Esophagus squamous epithelium (tissue), 5 donors: Measurements from ENCODE around the gene TP53. TPM values are rescaled to one million over a fixed set of nuclear protein-coding genes. Genes with fewer than 3 reads are reported as not detected.

Experiments used
- DNase-seq: peaks from one replicate; lab custom pipeline; 2025; lab: John Stamatoyannopoulos, UW
- H3K27ac ChIP-seq, 4 donors: fragments of 200-600 bp; sonication (generic); one replicate each; pipeline ENCODE4 v1.5.1; 2016 to 2019; ENCODE audit warnings: mild to moderate bottlenecking in 1 of 4
- H3K27me3 ChIP-seq, 4 donors: fragments of 200-600 bp; sonication (generic); 1 replicate in 3 of 4; 2 replicates in 1 of 4; pipeline versions ENCODE4 v1.5.1 to v1.6.0; 2017 to 2021; ENCODE audit warnings: antibody characterized with exemption in 1 of 4
- H3K36me3 ChIP-seq, 3 donors: fragments of 200-600 bp; sonication (generic); one replicate each; pipeline ENCODE4 v1.5.1; 2016 to 2019
- H3K4me1 ChIP-seq, 3 donors: fragments of 200-600 bp; sonication (generic); one replicate each; pipeline ENCODE4 v1.5.1; 2017 to 2019
- H3K4me3 ChIP-seq, 4 donors: fragments of 200-600 bp; sonication (generic); 1 replicate in 3 of 4; 2 replicates in 1 of 4; pipeline ENCODE4 v1.5.1; 2016 to 2019; ENCODE audit warnings: mild to moderate bottlenecking in 2 of 4, moderate library complexity in 1 of 4
- H3K9me3 ChIP-seq, 3 donors: fragments of 200-600 bp; sonication (generic); one replicate each; pipeline ENCODE4 v1.5.1; 2016 to 2019
- CTCF ChIP-seq, 6 experiments: fragments of 450-650 bp in 4 of 6; fragments of 200-600 bp in 2 of 6; sonication (generic) in 2 of 6; IDR thresholded peaks; one replicate each; pipeline ENCODE4 v1.5.1; 2016 to 2019; ENCODE audit warnings: antibody characterized with exemption in 6 of 6, mild to moderate bottlenecking in 4 of 6, moderate library complexity in 4 of 6
- POLR2A ChIP-seq, 4 donors: fragments of 450-650 bp; IDR thresholded peaks; one replicate each; pipeline ENCODE4 v1.6.1; 2017; ENCODE audit warnings: antibody characterized with exemption in 4 of 4, mild to moderate bottlenecking in 4 of 4, moderate library complexity in 3 of 4
- WGBS, 2 donors: methylation state at CpG; one replicate each; pipeline ENCODE4 v1.1.5; 2018; 5-methylcytosine and 5-hydroxymethylcytosine counted together
- intact Hi-C: fragments of 100-400 bp; cut with DNase I; formaldehyde crosslinking; loops from one replicate; pipeline ENCODE4 v1.15.0; 2022
- total RNA-seq, 4 donors: library from RNA; depleted of rRNA; stranded (reverse); fragments of >200 nt; gene quantifications; one replicate each; pipeline ENCODE4 v1.1.0, GENCODE V29; 2016
- donor health status: DM: yes; HTN: yes; CAD: no.

The TP53 gene
- total RNA-seq, 4 donors from 2014 or later = 26.6 to 35.1 (median 33.9) TPM

- no peak for DNase-seq
- TF ChIP-seq POLR2A (IDR thresholded peaks at IDR 0.05) (no peak), CTCF (IDR thresholded peaks at IDR 0.05) (no peak)
- WGBS, 2 donors = 68 to 83% methylated on average over 8 of the region's 8 CpGs
- Histone ChIP-seq H3K4me3 (no peak overlapping the region), H3K36me3 (peaks cover 0 to 9% (median 0%) of the 10 kb centered on the region in 3 donors), H3K27ac (no peak overlapping the region), H3K27me3 (no peaks in the 10 kb centered on the region), H3K9me3 (no peaks in the 10 kb centered on the region), H3K4me1 (no peaks in the 10 kb centered on the region)
- intact Hi-C loops = no loop called here
Observed at GRCh38 chr17:7620835-7621234, 66.5 kb downstream of the TP53 start.

DNA sequence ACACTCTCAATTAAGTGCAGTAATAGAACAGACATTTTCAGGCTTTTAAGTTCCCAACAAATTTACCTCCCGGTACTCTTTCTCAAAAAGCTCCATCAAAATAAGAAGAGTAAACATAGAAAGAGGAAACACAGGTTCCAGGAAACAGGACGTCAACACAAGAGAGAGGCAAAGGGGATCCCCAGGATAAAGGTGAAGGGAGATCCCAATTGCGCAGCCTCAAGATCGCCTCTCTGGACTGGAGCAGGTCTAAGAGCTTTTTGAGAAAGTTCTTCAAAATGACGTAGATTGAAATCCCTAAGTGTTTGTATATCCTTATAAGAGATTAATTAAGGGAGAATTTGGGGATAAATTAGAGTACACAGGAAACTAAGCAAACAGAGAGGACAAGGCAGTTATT, 68.7 kb downstream of the TP53 start:
- Histone ChIP-seq H3K36me3 (no peaks in the 10 kb centered on the region), H3K4me3 (no peak overlapping the region), H3K9me3 (no peaks in the 10 kb centered on the region), H3K4me1 (peaks cover 3 to 12% (median 11%) of the 10 kb centered on the region in 3 donors), H3K27me3 (no peaks in the 10 kb centered on the region), H3K27ac (no peak overlapping the region)
- TF ChIP-seq POLR2A (IDR thresholded peaks at IDR 0.05) (no peak), CTCF (IDR thresholded peaks at IDR 0.05) (no peak)
- intact Hi-C loops = no loop called here
- no peak for DNase-seq
- WGBS, 2 donors = 62 to 70% methylated on average over 5 of the region's 5 CpGs

Other genes with a start within 250 kb of the TP53 start
- 10 to 100 TPM in 1 of 4 donors, 1 to 10 TPM in 3; 2.7 to 18.1 (median 6.1) TPM for gene FGF11, start 248.0 kb downstream of the TP53 start, total RNA-seq
- 1 to 10 TPM; 2.4 to 7.2 (median 4.6) TPM for gene CHRNB1, start 242.4 kb downstream of the TP53 start, total RNA-seq
- gene ZBTB4, start 207.9 kb downstream of the TP53 start, total RNA-seq = 10 to 100 TPM; 13.4 to 35.1 (median 28.5) TPM
- not detected for gene SLC35G6, start 206.0 kb downstream of the TP53 start, total RNA-seq
- 10 to 100 TPM; 59.3 to 94.9 (median 78.2) TPM for gene POLR2A, start 203.1 kb downstream of the TP53 start, total RNA-seq
- gene TNFSF12, start 138.4 kb downstream of the TP53 start, total RNA-seq = 10 to 100 TPM in 1 of 4 donors, 1 to 10 TPM in 3; 3.5 to 41.6 (median 6.5) TPM
- 10 to 100 TPM in 2 of 4 donors, 1 to 10 TPM in 2; 3.8 to 21.7 (median 10.9) TPM for gene TNFSF13, start 128.7 kb downstream of the TP53 start, total RNA-seq
- gene SENP3, start 125.6 kb downstream of the TP53 start, total RNA-seq = 10 to 100 TPM; 32.1 to 65.4 (median 48.3) TPM
- 10 to 100 TPM; 32.1 to 52.9 (median 45.2) TPM for gene CD68, start 107.9 kb downstream of the TP53 start, total RNA-seq
- 100 to 1,000 TPM in 2 of 4 donors, 10 to 100 TPM in 2; 69.3 to 123 (median 100) TPM for gene MPDU1, start 103.6 kb downstream of the TP53 start, total RNA-seq
- gene SOX15, start 97.4 kb downstream of the TP53 start, total RNA-seq = 100 to 1,000 TPM in 2 of 4 donors, 10 to 100 TPM in 2; 89.1 to 127 (median 103) TPM
- gene FXR2, start 72.6 kb downstream of the TP53 start, total RNA-seq = 10 to 100 TPM; 17.2 to 24.0 (median 20.6) TPM
- 10 to 100 TPM; 20.5 to 55.9 (median 31.3) TPM for gene SAT2, start 59.7 kb downstream of the TP53 start, total RNA-seq
- gene SHBG, start 57.4 kb downstream of the TP53 start, total RNA-seq = not detected
- gene ATP1B2, start 36.6 kb downstream of the TP53 start, total RNA-seq = 1 to 10 TPM in 1 of 4 donors, under 1 TPM in 2, not detected in 1; 0.09 to 1.5 (median 0.21) TPM
- 1 to 10 TPM; 3.5 to 6.0 (median 3.8) TPM for gene WRAP53, start 987 bp upstream of the TP53 start, total RNA-seq
- 1 to 10 TPM in 3 of 4 donors, under 1 TPM in 1; 0.70 to 2.7 (median 1.9) TPM for gene EFNB3, start 17.7 kb upstream of the TP53 start, total RNA-seq
- under 1 TPM in 3 of 4 donors, not detected in 1; under 0.01 to 0.04 (median 0.03) TPM for gene DNAH2, start 30.3 kb upstream of the TP53 start, total RNA-seq
- 10 to 100 TPM in 1 of 4 donors, 1 to 10 TPM in 3; 6.7 to 14.6 (median 7.5) TPM for gene KDM6B, start 146.7 kb upstream of the TP53 start, total RNA-seq
- 1 to 10 TPM in 3 of 4 donors, not detected in 1; 1.5 to 3.8 (median 1.6) TPM for gene TMEM88, start 167.6 kb upstream of the TP53 start, total RNA-seq
- 10 to 100 TPM; 45.2 to 80.1 (median 74.8) TPM for gene NAA38, start 170.1 kb upstream of the TP53 start, total RNA-seq
- gene CYB5D1, start 170.5 kb upstream of the TP53 start, total RNA-seq = 1 to 10 TPM; 3.8 to 9.3 (median 7.5) TPM
- gene CHD3, start 201.3 kb upstream of the TP53 start, total RNA-seq = 10 to 100 TPM; 57.7 to 93.5 (median 73.0) TPM
- gene RNF227, start 228.8 kb upstream of the TP53 start, total RNA-seq = 1 to 10 TPM in 3 of 4 donors, under 1 TPM in 1; 0.94 to 8.6 (median 5.7) TPM
- 1 to 10 TPM in 1 of 4 donors, under 1 TPM in 1, not detected in 2; 0.95 to 1.1 TPM for gene KCNAB3, start 242.4 kb upstream of the TP53 start, total RNA-seq
- 10 to 100 TPM; 31.3 to 71.1 (median 40.3) TPM for gene TRAPPC1, start 244.5 kb upstream of the TP53 start, total RNA-seq
- 10 to 100 TPM; 12.4 to 21.4 (median 13.5) TPM for gene CNTROB, start 244.7 kb upstream of the TP53 start, total RNA-seq